Parietal lobe (tissue), 1 donor: ENCODE measurements around the gene MMS22L. TPM values are rescaled to one million over a fixed set of nuclear protein-coding genes. Genes with fewer than 3 reads are reported as not detected.

Experiments used
- total RNA-seq: library from RNA; depleted of rRNA; stranded (reverse); fragments of >200 nt; gene quantifications from one replicate; pipeline ENCODE4 v1.2.3, GENCODE V29; 2014

The MMS22L gene, protein sequence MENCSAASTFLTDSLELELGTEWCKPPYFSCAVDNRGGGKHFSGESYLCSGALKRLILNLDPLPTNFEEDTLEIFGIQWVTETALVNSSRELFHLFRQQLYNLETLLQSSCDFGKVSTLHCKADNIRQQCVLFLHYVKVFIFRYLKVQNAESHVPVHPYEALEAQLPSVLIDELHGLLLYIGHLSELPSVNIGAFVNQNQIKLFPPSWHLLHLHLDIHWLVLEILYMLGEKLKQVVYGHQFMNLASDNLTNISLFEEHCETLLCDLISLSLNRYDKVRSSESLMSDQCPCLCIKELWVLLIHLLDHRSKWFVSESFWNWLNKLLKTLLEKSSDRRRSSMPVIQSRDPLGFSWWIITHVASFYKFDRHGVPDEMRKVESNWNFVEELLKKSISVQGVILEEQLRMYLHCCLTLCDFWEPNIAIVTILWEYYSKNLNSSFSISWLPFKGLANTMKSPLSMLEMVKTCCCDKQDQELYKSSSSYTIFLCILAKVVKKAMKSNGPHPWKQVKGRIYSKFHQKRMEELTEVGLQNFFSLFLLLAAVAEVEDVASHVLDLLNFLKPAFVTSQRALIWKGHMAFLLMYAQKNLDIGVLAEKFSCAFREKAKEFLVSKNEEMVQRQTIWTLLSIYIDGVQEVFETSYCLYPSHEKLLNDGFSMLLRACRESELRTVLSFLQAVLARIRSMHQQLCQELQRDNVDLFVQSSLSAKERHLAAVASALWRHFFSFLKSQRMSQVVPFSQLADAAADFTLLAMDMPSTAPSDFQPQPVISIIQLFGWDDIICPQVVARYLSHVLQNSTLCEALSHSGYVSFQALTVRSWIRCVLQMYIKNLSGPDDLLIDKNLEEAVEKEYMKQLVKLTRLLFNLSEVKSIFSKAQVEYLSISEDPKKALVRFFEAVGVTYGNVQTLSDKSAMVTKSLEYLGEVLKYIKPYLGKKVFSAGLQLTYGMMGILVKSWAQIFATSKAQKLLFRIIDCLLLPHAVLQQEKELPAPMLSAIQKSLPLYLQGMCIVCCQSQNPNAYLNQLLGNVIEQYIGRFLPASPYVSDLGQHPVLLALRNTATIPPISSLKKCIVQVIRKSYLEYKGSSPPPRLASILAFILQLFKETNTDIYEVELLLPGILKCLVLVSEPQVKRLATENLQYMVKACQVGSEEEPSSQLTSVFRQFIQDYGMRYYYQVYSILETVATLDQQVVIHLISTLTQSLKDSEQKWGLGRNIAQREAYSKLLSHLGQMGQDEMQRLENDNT
- total RNA-seq, result 39.4 TPM

DNA sequence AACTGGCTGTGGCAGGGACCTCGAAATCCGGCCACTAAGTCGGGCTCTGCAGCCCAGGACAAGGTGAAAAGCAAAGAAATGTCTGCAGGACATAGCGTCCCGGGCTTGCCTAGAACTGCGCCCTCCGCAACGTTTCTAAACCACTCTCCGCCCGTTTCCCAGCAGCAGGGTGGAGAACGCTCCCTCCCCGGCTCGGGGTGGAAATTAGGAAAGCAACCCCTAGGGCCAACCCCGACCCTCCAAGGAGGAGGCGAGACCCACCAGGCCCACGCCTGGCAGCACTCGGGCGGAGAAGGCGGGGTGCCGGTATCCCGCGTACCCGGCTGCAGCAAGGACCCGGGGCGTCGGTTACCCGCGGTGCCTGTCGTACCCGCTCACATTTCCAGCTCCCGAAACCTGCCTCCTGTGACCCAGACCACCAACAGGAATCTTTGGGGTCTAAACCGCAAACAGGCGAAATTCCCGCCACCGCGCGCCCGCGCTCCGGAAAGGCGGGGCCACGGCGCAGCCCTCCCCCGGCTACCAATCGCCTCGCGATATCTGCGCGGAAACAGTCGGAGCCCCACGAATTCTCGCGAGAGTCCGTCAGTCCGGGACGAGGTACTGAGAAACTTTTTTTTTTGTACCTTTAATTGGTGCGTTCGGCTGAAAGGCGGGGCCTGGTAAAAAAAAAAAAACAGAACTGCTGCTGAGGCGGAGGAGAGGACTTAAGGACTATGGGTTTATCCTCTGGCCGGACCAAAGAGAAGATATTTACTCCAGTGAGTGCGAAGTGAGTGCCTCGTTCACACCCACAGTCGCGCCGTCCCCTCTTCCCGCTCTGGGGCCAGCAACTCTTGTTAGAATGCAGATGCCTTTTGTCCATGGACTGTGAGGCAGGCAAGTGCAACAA lies at the start of gene MMS22L:
TSS of gene MMS22L (minus strand) at position 491 of the 892 bp plus-strand sequence. CDS start 739 bp downstream, outside the sequence.

